GM23338 (cell line): Measurements from ENCODE around the gene IL20RB. TPM values are rescaled to one million over a fixed set of nuclear protein-coding genes. Genes with fewer than 3 reads are reported as not detected.

Experiments used
- ATAC-seq: fragments of 200-7000 bp; cut with Tn5 transposase; 3 replicates; pipeline ENCODE4 v1.9.1; 2020
- DNase-seq: peaks from one replicate; pipeline ENCODE4 v3.0.0-alpha.2; 2015; ENCODE audit warnings: low spot score
- H2AFZ ChIP-seq: fragments of 200-600 bp; sonication (generic); 2 replicates; pipeline ENCODE4 v1.8.0; 2016; ENCODE audit warnings: antibody characterized with exemption, mild to moderate bottlenecking, moderate library complexity
- H3F3A ChIP-seq: fragments of 200-600 bp; sonication (generic); replicated peaks from 2 replicates; pipeline ENCODE4 v1.8.0; 2017; ENCODE audit warnings: antibody characterized with exemption, mixed run types, low read depth
- H3K27ac ChIP-seq: fragments of 200-600 bp; sonication (generic); 2 replicates; pipeline ENCODE4 v1.6.1; 2016; ENCODE audit warnings: low read depth
- H3K27me3 ChIP-seq: fragments of 200-600 bp; sonication (generic); 2 replicates; pipeline ENCODE4 v1.8.0; 2016; ENCODE audit warnings: mild to moderate bottlenecking, mixed run types, moderate library complexity; ENCODE audit not compliant: insufficient read depth
- H3K36me3 ChIP-seq: fragments of 200-600 bp; sonication (generic); 2 replicates; pipeline ENCODE4 v1.8.0; 2016; ENCODE audit warnings: mild to moderate bottlenecking; ENCODE audit not compliant: insufficient read depth
- H3K4me1 ChIP-seq: fragments of 200-600 bp; sonication (generic); 2 replicates; pipeline ENCODE4 v1.8.0; 2016; ENCODE audit warnings: mild to moderate bottlenecking, moderate library complexity; ENCODE audit not compliant: insufficient read depth
- H3K4me2 ChIP-seq: fragments of 200-600 bp; sonication (generic); 2 replicates; pipeline ENCODE4 v1.7.1; 2017; ENCODE audit warnings: mixed run types
- H3K4me3 ChIP-seq: fragments of 200-600 bp; sonication (generic); 2 replicates; pipeline ENCODE4 v1.6.1; 2016; ENCODE audit warnings: mixed run types
- H3K79me2 ChIP-seq: fragments of 200-600 bp; sonication (generic); replicated peaks from 2 replicates; pipeline ENCODE4 v1.8.0; 2017; ENCODE audit warnings: mild to moderate bottlenecking; ENCODE audit not compliant: insufficient read depth
- H3K9me2 ChIP-seq: fragments of 200-600 bp; sonication (generic); 2 replicates; pipeline ENCODE4 v1.8.0; 2017; ENCODE audit not compliant: insufficient read depth
- H4K20me1 ChIP-seq: fragments of 200-600 bp; sonication (generic); replicated peaks from 2 replicates; pipeline ENCODE4 v1.8.0; 2017; ENCODE audit warnings: mild to moderate bottlenecking; ENCODE audit not compliant: insufficient read depth
- H3K27ac Mint-ChIP-seq: 2 replicates; pipeline ENCODE4 v1.8.0; 2020; ENCODE audit warnings: inconsistent platforms, mild to moderate bottlenecking, moderate library complexity, mixed read lengths
- H3K27me3 Mint-ChIP-seq: 3 replicates; pipeline ENCODE4 v1.8.0; 2022; ENCODE audit warnings: low read depth, mild to moderate bottlenecking, moderate library complexity, mixed read lengths, inconsistent platforms; ENCODE audit not compliant: insufficient read depth, poor library complexity
- H3K36me3 Mint-ChIP-seq: 3 replicates; pipeline ENCODE4 v1.8.0; 2021; ENCODE audit warnings: low read depth, mild to moderate bottlenecking, inconsistent platforms, moderate library complexity, mixed read lengths
- H3K4me1 Mint-ChIP-seq: 3 replicates; pipeline ENCODE4 v1.8.0; 2020; ENCODE audit warnings: mild to moderate bottlenecking, inconsistent platforms, mixed read lengths
- H3K4me3 Mint-ChIP-seq: 3 replicates; pipeline ENCODE4 v1.8.0; 2021; ENCODE audit warnings: moderate library complexity, mild to moderate bottlenecking, inconsistent platforms, mixed read lengths
- H3K9me3 Mint-ChIP-seq: 3 replicates; pipeline ENCODE4 v1.8.0; 2020; ENCODE audit warnings: moderate library complexity, mild to moderate bottlenecking, inconsistent platforms, mixed read lengths
- CREB1 ChIP-seq: fragments of 250-450 bp; sonication (Bioruptor Pico); IDR thresholded peaks from 2 replicates; pipeline ENCODE4 v1.5.0; 2020; ENCODE audit warnings: low read depth, mild to moderate bottlenecking, moderate library complexity
- NANOG ChIP-seq: IDR thresholded peaks from 2 replicates; pipeline ENCODE4 v1.6.1; 2016; ENCODE audit warnings: antibody characterized with exemption, borderline replicate concordance
- POLR2AphosphoS5 ChIP-seq: IDR thresholded peaks from 2 replicates; pipeline ENCODE4 v1.6.1; 2016; ENCODE audit warnings: antibody characterized with exemption, low read depth
- STAT1 ChIP-seq: IDR thresholded peaks from one replicate; pipeline ENCODE4 v1.6.1; 2016; ENCODE audit warnings: antibody characterized with exemption; ENCODE audit not compliant: unreplicated experiment
- ZNF114 ChIP-seq: fragments of 250-450 bp; sonication (Bioruptor Pico); IDR thresholded peaks from 2 replicates; pipeline ENCODE4 v1.5.0; 2020; ENCODE audit warnings: mild to moderate bottlenecking, moderate library complexity
- polyA plus RNA-seq: library from polyadenylated mRNA; unstranded; fragments of >200 nt; fragmentation: Nextera tagmentation; extraction: Ambion mirVana; gene quantifications from 2 replicates; pipeline ENCODE4 v1.2.1, GENCODE V29; 2016
- total RNA-seq: library from RNA; depleted of rRNA; stranded (reverse); fragments of >200 nt; shearing (Covaris generic); gene quantifications from 2 replicates; pipeline ENCODE4 v1.2.3, GENCODE V29; 2014
- TF ChIP-seq, protein P1 (sequence below): fragments of 250-450 bp; sonication (Bioruptor Pico); IDR thresholded peaks from 2 replicates; pipeline ENCODE4 v1.5.0; 2020; ENCODE audit warnings: mild to moderate bottlenecking, moderate library complexity
- TF ChIP-seq, protein P2 (sequence below): IDR thresholded peaks from one replicate; pipeline ENCODE4 v1.6.1; 2018; ENCODE audit warnings: antibody characterized with exemption; ENCODE audit not compliant: unreplicated experiment

IL20RB gene
- total and polyA plus RNA-seq, 2 experiments from 2014 or later: 1.7 to 4.6 TPM

DNA sequence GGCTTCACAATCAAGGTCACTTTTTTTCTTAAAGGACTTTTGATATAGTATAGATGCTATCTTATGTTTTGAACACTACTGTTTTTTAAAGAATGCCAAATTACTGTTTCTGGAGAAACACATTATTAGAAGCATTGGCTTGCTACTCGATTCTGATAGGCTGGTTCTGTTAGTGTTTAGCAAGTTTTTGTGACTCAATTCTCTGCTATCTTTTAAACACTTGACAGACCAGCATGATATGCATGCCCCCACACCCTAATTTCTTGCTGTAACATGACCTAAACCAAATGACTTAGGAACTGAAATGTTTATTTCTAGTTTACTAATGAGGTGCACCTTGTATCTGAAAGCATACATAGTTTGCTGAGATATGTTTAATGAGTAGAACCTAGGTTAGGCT, 5.5 kb upstream of the IL20RB start (continued):
- TF ChIP-seq, protein P1, sequence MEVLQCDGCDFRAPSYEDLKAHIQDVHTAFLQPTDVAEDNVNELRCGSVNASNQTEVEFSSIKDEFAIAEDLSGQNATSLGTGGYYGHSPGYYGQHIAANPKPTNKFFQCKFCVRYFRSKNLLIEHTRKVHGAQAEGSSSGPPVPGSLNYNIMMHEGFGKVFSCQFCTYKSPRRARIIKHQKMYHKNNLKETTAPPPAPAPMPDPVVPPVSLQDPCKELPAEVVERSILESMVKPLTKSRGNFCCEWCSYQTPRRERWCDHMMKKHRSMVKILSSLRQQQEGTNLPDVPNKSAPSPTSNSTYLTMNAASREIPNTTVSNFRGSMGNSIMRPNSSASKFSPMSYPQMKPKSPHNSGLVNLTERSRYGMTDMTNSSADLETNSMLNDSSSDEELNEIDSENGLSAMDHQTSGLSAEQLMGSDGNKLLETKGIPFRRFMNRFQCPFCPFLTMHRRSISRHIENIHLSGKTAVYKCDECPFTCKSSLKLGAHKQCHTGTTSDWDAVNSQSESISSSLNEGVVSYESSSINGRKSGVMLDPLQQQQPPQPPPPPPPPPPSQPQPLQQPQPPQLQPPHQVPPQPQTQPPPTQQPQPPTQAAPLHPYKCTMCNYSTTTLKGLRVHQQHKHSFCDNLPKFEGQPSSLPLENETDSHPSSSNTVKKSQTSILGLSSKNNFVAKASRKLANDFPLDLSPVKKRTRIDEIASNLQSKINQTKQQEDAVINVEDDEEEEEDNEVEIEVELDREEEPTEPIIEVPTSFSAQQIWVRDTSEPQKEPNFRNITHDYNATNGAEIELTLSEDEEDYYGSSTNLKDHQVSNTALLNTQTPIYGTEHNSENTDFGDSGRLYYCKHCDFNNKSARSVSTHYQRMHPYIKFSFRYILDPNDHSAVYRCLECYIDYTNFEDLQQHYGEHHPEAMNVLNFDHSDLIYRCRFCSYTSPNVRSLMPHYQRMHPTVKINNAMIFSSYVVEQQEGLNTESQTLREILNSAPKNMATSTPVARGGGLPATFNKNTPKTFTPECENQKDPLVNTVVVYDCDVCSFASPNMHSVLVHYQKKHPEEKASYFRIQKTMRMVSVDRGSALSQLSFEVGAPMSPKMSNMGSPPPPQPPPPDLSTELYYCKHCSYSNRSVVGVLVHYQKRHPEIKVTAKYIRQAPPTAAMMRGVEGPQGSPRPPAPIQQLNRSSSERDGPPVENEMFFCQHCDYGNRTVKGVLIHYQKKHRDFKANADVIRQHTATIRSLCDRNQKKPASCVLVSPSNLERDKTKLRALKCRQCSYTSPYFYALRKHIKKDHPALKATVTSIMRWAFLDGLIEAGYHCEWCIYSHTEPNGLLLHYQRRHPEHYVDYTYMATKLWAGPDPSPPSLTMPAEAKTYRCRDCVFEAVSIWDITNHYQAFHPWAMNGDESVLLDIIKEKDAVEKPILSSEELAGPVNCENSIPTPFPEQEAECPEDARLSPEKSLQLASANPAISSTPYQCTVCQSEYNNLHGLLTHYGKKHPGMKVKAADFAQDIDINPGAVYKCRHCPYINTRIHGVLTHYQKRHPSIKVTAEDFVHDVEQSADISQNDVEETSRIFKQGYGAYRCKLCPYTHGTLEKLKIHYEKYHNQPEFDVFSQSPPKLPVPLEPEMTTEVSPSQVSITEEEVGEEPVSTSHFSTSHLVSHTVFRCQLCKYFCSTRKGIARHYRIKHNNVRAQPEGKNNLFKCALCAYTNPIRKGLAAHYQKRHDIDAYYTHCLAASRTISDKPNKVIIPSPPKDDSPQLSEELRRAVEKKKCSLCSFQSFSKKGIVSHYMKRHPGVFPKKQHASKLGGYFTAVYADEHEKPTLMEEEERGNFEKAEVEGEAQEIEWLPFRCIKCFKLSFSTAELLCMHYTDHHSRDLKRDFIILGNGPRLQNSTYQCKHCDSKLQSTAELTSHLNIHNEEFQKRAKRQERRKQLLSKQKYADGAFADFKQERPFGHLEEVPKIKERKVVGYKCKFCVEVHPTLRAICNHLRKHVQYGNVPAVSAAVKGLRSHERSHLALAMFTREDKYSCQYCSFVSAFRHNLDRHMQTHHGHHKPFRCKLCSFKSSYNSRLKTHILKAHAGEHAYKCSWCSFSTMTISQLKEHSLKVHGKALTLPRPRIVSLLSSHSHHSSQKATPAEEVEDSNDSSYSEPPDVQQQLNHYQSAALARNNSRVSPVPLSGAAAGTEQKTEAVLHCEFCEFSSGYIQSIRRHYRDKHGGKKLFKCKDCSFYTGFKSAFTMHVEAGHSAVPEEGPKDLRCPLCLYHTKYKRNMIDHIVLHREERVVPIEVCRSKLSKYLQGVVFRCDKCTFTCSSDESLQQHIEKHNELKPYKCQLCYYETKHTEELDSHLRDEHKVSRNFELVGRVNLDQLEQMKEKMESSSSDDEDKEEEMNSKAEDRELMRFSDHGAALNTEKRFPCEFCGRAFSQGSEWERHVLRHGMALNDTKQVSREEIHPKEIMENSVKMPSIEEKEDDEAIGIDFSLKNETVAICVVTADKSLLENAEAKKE: no peak
- no peak for TF ChIP-seq NANOG
- TF ChIP-seq STAT1: no peak

DNA sequence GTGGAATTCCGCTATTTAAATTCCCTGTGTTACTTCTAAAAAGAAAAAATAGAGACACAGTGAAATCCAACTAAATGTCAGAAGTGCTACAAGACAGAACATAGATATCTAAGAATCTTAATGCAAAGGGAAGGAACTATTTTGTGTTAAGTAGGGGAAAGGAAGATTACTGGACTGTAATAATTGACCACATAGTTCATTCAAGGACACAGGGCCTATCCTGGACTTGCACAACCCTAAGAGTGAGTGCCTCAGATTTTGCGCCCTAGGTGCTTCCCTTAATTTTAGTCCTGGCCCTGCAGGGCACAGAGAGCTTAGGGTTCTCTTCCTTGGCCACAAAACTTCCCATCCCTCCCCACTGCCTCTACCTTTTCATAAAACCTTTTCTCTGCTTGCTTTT, 3.5 kb upstream of the IL20RB start:
- Histone ChIP-seq H3K36me3 (no peaks in the 10 kb centered on the region), H4K20me1 (no peaks in the 10 kb centered on the region), H3F3A (no peaks in the 10 kb centered on the region), H3K27me3 (no peaks in the 10 kb centered on the region), H2AFZ (no peak overlapping the region), H3K9me2 (no peaks in the 10 kb centered on the region), H3K27ac (no peak overlapping the region), H3K4me1 (no peaks in the 10 kb centered on the region), H3K79me2 (no peaks in the 10 kb centered on the region), H3K4me3 (no peak overlapping the region), H3K4me2 (no peak overlapping the region)
- no peak overlapping the region for H3K4me3 Mint-ChIP-seq
- peaks cover 25% of the 10 kb centered on the region for H3K4me1 Mint-ChIP-seq
- DNase-seq: no peak
- TF ChIP-seq ZNF114 (CRISPR knock-in tag) (no peak), CREB1 (CRISPR knock-in tag) (no peak), POLR2AphosphoS5 (no peak)
- TF ChIP-seq, protein P2, sequence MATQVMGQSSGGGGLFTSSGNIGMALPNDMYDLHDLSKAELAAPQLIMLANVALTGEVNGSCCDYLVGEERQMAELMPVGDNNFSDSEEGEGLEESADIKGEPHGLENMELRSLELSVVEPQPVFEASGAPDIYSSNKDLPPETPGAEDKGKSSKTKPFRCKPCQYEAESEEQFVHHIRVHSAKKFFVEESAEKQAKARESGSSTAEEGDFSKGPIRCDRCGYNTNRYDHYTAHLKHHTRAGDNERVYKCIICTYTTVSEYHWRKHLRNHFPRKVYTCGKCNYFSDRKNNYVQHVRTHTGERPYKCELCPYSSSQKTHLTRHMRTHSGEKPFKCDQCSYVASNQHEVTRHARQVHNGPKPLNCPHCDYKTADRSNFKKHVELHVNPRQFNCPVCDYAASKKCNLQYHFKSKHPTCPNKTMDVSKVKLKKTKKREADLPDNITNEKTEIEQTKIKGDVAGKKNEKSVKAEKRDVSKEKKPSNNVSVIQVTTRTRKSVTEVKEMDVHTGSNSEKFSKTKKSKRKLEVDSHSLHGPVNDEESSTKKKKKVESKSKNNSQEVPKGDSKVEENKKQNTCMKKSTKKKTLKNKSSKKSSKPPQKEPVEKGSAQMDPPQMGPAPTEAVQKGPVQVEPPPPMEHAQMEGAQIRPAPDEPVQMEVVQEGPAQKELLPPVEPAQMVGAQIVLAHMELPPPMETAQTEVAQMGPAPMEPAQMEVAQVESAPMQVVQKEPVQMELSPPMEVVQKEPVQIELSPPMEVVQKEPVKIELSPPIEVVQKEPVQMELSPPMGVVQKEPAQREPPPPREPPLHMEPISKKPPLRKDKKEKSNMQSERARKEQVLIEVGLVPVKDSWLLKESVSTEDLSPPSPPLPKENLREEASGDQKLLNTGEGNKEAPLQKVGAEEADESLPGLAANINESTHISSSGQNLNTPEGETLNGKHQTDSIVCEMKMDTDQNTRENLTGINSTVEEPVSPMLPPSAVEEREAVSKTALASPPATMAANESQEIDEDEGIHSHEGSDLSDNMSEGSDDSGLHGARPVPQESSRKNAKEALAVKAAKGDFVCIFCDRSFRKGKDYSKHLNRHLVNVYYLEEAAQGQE: no peak
- H3K27me3 Mint-ChIP-seq: peaks cover 4% of the 10 kb centered on the region
- H3K9me3 Mint-ChIP-seq: no peaks in the 10 kb centered on the region
- H3K27ac Mint-ChIP-seq: no peak overlapping the region
- no peak for ATAC-seq
- H3K36me3 Mint-ChIP-seq: no peaks in the 10 kb centered on the region
